Measurements from ENCODE around the gene SFXN5.

Gene SFXN5

DNA sequence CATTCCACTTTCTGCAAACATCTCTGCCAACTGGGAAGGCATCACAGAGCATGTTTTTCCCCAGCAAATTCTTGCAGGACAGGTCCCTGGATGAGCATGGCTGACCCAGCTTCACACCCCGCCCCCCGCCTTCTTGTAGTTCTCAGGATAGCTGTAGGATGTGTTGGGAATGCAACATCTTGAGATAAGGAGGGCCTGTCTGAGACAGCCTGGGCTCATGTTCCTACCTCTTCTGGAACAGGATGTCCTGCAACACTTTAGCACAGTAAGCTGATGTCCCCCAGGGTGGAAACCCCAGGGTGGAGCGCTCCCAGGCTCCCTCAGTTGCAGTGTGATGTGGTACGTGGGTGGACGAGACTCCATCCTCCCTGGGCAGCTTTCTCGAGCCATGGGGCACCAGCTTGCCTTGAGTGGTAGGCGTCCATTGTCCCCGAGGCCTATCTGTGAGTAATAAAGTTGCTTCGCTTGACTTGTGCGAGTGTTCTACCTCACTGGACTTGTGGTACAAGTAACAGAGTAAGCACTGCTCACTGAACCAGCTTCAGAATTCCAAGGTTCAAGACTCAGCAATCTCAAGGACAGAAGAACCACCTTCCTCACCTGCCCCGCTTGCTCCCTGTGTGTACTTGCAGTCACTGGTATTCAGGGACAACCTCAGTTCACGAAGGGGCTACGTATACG lies 105.6 kb downstream of the SFXN5 start:
- H3K4me3 ChIP-seq (ENCODE audit: control insufficient read depth, low read depth, low read length): no peak overlapping the region
- TF ChIP-seq, protein P1, sequence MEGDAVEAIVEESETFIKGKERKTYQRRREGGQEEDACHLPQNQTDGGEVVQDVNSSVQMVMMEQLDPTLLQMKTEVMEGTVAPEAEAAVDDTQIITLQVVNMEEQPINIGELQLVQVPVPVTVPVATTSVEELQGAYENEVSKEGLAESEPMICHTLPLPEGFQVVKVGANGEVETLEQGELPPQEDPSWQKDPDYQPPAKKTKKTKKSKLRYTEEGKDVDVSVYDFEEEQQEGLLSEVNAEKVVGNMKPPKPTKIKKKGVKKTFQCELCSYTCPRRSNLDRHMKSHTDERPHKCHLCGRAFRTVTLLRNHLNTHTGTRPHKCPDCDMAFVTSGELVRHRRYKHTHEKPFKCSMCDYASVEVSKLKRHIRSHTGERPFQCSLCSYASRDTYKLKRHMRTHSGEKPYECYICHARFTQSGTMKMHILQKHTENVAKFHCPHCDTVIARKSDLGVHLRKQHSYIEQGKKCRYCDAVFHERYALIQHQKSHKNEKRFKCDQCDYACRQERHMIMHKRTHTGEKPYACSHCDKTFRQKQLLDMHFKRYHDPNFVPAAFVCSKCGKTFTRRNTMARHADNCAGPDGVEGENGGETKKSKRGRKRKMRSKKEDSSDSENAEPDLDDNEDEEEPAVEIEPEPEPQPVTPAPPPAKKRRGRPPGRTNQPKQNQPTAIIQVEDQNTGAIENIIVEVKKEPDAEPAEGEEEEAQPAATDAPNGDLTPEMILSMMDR (conservative IDR thresholded peaks at IDR 0.05; ENCODE audit: control insufficient read depth, insufficient read depth, low read depth, low read length): no peak
- DNase-seq (ENCODE audit: low read depth): no peak

GRCh38 chr2:72965016-72965415 lies 106.5 kb downstream of the SFXN5 start:
- DNase-seq (ENCODE audit: low read depth): no peak
- no peak overlapping the region for H3K4me3 ChIP-seq (ENCODE audit: control insufficient read depth, low read depth, low read length)
- TF ChIP-seq, protein P1 (conservative IDR thresholded peaks at IDR 0.05; ENCODE audit: control insufficient read depth, insufficient read depth, low read depth, low read length): no peak

DNA sequence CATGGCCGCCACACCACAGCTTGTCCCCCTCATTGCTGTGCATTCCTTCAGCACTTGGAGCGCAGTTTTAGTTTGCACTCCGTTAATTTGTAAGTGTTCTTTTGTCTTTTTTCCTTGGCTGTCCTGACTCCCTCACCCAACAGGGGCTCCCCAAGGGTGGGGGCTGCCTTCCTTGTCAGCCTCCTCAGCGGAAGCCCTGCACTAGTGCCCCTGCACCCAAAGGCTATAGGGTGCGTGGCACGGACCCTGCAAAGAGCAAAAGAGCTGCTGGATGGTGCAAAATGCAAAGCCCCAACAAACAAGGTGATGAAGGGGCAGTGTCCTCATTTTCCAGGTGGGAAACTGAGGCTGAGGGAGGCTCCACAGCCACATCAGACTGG lies 107.4 kb downstream of the SFXN5 start:
- TF ChIP-seq, protein P1 (conservative IDR thresholded peaks at IDR 0.05; ENCODE audit: control insufficient read depth, insufficient read depth, low read depth, low read length): no peak
- no peak for DNase-seq (ENCODE audit: low read depth)
- H3K4me3 ChIP-seq (ENCODE audit: control insufficient read depth, low read depth, low read length): no peak overlapping the region

- TF ChIP-seq, protein P1 (conservative IDR thresholded peaks at IDR 0.05; ENCODE audit: control insufficient read depth, insufficient read depth, low read depth, low read length): no peak
- H3K4me3 ChIP-seq (ENCODE audit: control insufficient read depth, low read depth, low read length): no peak overlapping the region
- DNase-seq (ENCODE audit: low read depth): no peak
Measured at GRCh38 chr2:72963423-72964145, 107.9 kb downstream of the SFXN5 start.

DNA sequence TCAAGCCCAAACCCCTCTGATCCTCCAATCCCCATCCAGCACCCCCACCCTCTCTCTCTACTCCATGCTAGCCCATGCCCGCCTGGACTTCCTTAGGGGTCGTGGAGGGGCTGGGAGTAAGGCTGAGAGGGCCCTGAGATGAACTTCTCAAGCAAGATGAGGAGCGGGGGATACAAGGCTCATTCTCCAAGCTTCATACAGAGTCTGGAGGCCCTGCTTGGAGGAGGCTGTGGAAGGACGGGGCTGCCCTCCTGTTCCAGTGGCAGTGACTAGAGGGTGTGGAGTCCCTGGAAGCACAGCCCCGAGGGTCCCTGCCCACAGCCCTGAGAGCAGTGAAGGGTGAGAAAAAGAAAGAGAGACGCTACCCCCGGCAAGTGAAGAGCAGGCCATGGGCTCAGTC lies 108.6 kb downstream of the SFXN5 start:
- H3K4me3 ChIP-seq (ENCODE audit: control insufficient read depth, low read depth, low read length): no peak overlapping the region
- DNase-seq (ENCODE audit: low read depth): no peak
- TF ChIP-seq, protein P1 (conservative IDR thresholded peaks at IDR 0.05; ENCODE audit: control insufficient read depth, insufficient read depth, low read depth, low read length): no peak

GRCh38 chr2:72961853-72962468 lies 109.6 kb downstream of the SFXN5 start:
- DNase-seq (ENCODE audit: low read depth): no peak
- TF ChIP-seq, protein P1 (conservative IDR thresholded peaks at IDR 0.05; ENCODE audit: control insufficient read depth, insufficient read depth, low read depth, low read length): no peak
- H3K4me3 ChIP-seq (ENCODE audit: control insufficient read depth, low read depth, low read length): no peak overlapping the region
